Esophagus (tissue), 2 donors: ENCODE results near the gene NOP10. TPM values are rescaled to one million over a fixed set of nuclear protein-coding genes. Genes with fewer than 3 reads are reported as not detected.

Experiments used
- H3K27ac ChIP-seq, 2 donors: one replicate each; pipeline ENCODE4 v1.5.1; 2013; ENCODE audit warnings: low read depth in 2 of 2, mild to moderate bottlenecking in 2 of 2, inconsistent platforms in 1 of 2, low read length in 1 of 2, moderate library complexity in 1 of 2
- H3K27me3 ChIP-seq, 2 donors: one replicate each; pipeline ENCODE4 v1.6.1; 2013; ENCODE audit warnings: low read length in 2 of 2, control low read depth in 1 of 2, mild to moderate bottlenecking in 1 of 2; ENCODE audit not compliant: insufficient read depth in 2 of 2, control insufficient read depth in 1 of 2
- H3K36me3 ChIP-seq, 2 donors: one replicate each; pipeline ENCODE4 v1.6.1; 2013; ENCODE audit warnings: low read length in 1 of 2; ENCODE audit not compliant: control insufficient read depth in 2 of 2, insufficient read depth in 2 of 2
- H3K4me1 ChIP-seq, 2 donors: one replicate each; pipeline ENCODE4 v1.6.1; 2013; ENCODE audit warnings: low read length in 1 of 2; ENCODE audit not compliant: control insufficient read depth in 2 of 2, insufficient read depth in 2 of 2
- H3K4me3 ChIP-seq, 2 donors: one replicate each; pipeline ENCODE4 v1.5.1; 2013; ENCODE audit warnings: low read length in 2 of 2, mild to moderate bottlenecking in 2 of 2, low read depth in 1 of 2, moderate library complexity in 1 of 2
- H3K9me3 ChIP-seq, 2 donors: one replicate each; pipeline ENCODE4 v1.6.1; 2013; ENCODE audit warnings: mild to moderate bottlenecking in 2 of 2, low read depth in 1 of 2, low read length in 1 of 2, moderate library complexity in 1 of 2; ENCODE audit not compliant: control insufficient read depth in 2 of 2, insufficient read depth in 1 of 2
- WGBS, 2 donors: extraction: QIAGEN DNeasy Blood & Tissue Kit; methylation state at CpG; one replicate each; pipeline ENCODE4 v1.1.7; 2013; 5-methylcytosine and 5-hydroxymethylcytosine counted together
- polyA plus RNA-seq, 2 donors: library from polyadenylated mRNA; stranded (reverse); fragments of 200-250 nt; gene quantifications; one replicate each; pipeline ENCODE4 v1.2.3, GENCODE V29; 2013
- donor health status: healthy with polysubstance abuse.
- donor health status: Bipolar disorder and iron deficiency.

The NOP10 gene
- polyA plus RNA-seq, 2 donors, result 203 to 276 TPM

DNA sequence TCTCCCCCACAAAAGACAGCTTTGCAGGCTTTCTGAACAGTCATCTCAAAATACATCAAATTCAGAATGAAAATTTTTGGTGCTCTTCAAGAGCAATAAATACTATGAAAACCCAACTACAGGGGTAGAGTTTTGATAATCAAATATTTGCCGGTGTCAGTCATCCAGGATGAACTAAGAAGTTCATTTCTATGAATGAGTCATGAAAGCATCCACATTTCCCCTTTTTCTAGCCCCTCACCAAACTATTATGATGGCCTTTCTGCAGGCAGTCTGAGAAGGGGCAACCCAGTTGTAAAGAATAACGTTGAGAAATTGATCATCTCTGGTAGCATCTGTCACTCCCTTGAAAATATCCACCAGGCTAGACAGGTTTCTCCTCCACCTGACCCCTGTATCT lies 27.2 kb upstream of the NOP10 start:
- Histone ChIP-seq H3K27me3 (no peaks in the 10 kb centered on the region), H3K4me1 (peaks cover 0 to 11% of the 10 kb centered on the region in 2 donors), H3K4me3 (no peak overlapping the region), H3K36me3 (no peaks in the 10 kb centered on the region), H3K9me3 (no peaks in the 10 kb centered on the region), H3K27ac (no peak overlapping the region)
- WGBS, 2 donors, result 62 to 65% methylated on average over 2 of the region's 2 CpGs

DNA sequence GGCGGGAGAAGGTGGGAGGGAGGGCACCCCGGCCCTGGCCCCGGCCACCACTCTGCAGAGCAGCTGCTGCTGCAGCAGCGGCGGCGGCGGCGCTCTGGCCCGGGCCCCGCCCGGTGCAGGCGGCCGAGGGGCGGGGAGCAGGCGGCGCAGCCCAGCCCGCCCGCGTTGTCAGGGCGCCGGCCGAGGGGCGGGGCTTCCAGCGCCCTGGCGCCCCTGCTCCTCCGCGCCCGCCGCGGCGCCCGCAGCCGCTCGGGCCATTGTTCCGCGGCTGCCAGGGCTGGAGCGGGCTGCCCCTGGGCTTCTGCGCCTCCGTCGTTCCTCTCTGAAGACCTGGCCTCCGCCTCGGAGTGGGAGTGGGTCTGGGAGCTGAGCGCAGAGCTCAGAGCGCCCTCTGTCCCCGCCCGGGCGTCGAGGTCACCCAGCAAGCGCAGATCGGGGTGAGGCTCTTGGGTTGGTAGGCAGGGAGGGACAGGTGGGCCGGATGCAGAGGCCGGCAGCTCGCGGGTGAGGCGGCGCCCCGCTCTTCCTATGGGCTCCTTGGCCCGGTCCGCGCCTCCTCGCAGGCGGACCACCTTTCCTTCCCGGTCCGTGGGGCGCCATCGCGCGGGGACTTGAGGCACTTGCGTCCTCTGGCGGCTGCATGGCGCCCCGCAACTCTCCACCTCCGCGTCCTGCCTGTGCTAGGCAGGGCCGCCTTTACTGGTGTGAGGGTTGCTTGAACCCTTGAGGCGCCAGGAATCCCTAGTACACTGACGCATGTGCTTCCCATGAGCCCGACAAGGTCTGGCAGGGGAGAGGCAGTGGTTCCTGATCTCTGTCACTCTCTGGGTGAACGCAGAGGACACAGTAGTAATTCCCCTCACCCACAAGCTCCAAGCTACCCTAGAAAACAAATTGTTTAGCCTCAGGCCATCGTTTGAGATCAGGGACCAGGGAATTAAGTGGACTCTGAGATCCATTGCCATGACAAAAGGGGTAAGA lies 24.5 kb upstream of the NOP10 start, which contains the start of gene LPCAT4:
TSS of gene LPCAT4 (minus strand) at position 96 of the 981 bp plus-strand sequence. CDS start 96 bp downstream, outside the sequence.
- no peaks in the 10 kb centered on the region for H3K9me3 ChIP-seq
- 0% methylated on average over 46 to 80 of the region's 80 CpGs for WGBS, 2 donors
- H3K27ac ChIP-seq, result peak within 1 kb of the TSS; percentile 98
- H3K4me1 ChIP-seq, result peaks cover 2 to 7% of the 10 kb centered on the region in 2 donors
- peak within 1 kb of the TSS; percentile 80 to 91 for H3K4me3 ChIP-seq
- H3K36me3 ChIP-seq, result peaks cover 4 to 5% of the 10 kb centered on the region in 2 donors
- no peaks in the 10 kb centered on the region for H3K27me3 ChIP-seq

DNA sequence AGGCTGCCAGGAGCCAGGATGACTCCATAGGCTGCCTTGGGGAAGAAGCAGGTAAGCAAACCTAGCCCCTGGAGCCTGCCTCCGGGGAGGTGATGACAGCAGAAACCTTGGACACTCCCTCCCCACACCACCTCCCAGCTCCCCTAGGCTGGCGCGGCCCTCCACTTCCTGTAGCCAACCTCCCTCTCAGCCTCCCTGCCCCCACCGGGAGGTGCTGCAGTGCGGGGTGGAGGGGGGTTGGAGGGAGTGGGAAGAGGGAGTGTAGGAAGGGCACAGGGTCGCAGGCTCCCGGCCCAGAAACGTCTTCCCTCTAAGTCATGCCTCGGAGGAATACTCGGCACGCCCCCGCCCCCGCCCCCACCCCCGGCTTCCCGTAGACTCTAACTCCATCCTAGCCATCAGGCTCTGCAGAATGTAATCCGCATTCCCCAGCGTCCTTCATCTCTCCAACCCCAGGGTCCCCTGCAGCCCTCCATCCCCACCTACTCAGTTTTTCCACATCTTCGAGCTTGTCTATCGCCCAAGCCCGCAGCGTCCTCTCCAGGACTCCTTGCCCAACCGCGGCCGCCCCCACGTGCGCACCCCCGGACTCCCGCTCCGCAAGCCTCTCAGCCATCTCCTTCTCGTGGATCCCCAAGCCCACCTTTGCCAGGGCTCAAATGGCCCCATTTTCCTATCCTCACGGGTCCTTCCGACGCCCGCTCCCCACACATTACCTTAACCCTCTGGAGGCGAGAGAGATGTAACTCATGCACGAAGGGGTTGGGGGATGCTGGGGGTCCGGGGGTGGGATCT lies 23.5 kb upstream of the NOP10 start:
- Histone ChIP-seq H3K4me3 (peak overlapping the region; percentile 78 to 91), H3K4me1 (peaks cover 2 to 7% of the 10 kb centered on the region in 2 donors), H3K9me3 (no peaks in the 10 kb centered on the region), H3K27ac (peak overlapping the region; percentile 80 to 98), H3K27me3 (no peaks in the 10 kb centered on the region), H3K36me3 (peaks cover 4 to 8% of the 10 kb centered on the region in 2 donors)
- WGBS, 2 donors, result 0% methylated on average over 32 to 37 of the region's 37 CpGs

DNA sequence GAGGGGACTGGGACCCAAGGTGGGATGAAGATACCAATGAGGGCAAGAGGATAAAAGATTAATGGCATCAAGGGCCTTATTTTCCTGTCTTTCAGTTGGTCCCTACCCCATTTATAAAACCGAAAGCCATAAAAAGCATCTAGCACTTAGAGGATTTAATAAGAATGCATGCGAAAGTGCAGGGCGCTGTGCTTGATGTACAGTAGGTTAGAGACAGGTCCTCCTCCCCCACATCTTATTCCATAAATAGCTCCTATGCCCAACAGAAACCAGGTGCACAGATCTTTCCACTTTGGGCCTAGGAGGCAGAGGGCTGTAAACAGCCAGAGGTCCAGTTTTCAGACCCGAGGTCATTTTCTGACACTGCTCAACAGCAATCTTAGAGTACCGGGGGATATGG lies 22.9 kb upstream of the NOP10 start:
- Histone ChIP-seq H3K27ac (peak overlapping the region; percentile 14 to 72), H3K4me1 (peaks cover 2 to 7% of the 10 kb centered on the region in 2 donors), H3K4me3 (peak overlapping the region; percentile 78 to 91), H3K9me3 (no peaks in the 10 kb centered on the region), H3K27me3 (no peaks in the 10 kb centered on the region), H3K36me3 (peaks cover 4 to 14% of the 10 kb centered on the region in 2 donors)
- WGBS, 2 donors, result 34 to 36% methylated on average over 5 of the region's 5 CpGs

DNA sequence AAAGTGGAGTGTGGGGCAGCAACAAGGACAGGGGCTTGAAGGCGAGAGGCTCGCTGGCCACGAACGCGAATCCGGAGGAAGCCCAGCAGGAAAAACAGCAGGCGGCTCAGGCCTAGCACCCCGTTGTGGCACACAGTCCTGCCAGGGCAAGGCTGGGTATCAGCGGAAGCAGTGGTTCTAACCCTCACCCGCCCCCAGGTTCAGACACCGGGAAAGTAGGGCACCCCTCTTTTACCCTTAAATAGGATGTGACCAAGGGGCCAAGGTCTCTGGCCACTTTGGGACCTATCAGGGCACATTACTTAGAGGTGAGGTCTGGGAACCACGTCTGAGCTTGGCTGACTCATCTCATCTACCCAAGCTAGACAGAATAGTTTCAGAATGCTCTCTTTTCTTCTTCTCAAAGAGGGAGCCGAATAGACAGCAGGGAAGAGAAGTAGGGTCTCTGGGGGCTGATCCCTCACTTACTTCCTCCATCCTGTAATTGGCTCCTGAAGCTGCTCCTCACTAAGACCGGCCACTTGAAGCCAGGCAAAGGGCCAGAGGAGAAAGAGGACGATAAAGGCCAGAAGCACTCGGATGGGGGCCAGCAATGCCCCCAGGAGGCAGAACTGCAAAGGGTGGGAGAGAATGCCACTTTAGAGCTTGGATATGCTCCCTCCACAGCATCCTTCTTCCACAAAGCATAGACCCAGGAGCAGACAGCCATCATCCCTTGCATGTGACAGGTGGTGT lies 22.3 kb upstream of the NOP10 start:
- Histone ChIP-seq H3K4me1 (peaks cover 2 to 7% of the 10 kb centered on the region in 2 donors), H3K27ac (no peak overlapping the region), H3K36me3 (peaks cover 4 to 15% of the 10 kb centered on the region in 2 donors), H3K9me3 (no peaks in the 10 kb centered on the region), H3K27me3 (no peaks in the 10 kb centered on the region), H3K4me3 (peak overlapping the region; percentile 78 to 91)
- WGBS, 2 donors, result 77 to 79% methylated on average over 16 of the region's 16 CpGs

DNA sequence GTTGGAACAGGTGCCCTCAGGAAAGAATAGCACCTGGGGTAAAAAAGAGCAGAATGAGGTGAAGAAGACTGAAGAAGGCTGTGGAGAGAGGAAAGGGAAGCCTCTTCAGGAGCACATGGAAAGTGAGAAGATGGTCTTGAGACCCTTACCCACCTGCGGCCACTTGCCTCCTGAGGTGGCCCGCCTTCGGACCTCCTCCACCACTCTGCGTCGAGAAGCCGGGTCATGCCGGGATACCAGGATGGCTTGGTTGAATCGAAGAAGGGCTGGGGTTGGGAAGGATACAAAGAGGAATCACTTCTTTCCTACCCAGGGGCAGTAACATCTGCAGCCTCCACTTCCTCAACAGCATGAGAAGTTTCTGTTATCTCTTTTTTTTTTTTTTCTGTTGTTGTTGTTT lies 21.1 kb upstream of the NOP10 start:
- Histone ChIP-seq H3K9me3 (no peaks in the 10 kb centered on the region), H3K27me3 (no peaks in the 10 kb centered on the region), H3K4me1 (peaks cover 6 to 10% of the 10 kb centered on the region in 2 donors), H3K27ac (no peak overlapping the region), H3K36me3 (peaks cover 4 to 19% of the 10 kb centered on the region in 2 donors), H3K4me3 (no peak overlapping the region)
- WGBS, 2 donors, result 94 to 95% methylated on average over 8 of the region's 8 CpGs

DNA sequence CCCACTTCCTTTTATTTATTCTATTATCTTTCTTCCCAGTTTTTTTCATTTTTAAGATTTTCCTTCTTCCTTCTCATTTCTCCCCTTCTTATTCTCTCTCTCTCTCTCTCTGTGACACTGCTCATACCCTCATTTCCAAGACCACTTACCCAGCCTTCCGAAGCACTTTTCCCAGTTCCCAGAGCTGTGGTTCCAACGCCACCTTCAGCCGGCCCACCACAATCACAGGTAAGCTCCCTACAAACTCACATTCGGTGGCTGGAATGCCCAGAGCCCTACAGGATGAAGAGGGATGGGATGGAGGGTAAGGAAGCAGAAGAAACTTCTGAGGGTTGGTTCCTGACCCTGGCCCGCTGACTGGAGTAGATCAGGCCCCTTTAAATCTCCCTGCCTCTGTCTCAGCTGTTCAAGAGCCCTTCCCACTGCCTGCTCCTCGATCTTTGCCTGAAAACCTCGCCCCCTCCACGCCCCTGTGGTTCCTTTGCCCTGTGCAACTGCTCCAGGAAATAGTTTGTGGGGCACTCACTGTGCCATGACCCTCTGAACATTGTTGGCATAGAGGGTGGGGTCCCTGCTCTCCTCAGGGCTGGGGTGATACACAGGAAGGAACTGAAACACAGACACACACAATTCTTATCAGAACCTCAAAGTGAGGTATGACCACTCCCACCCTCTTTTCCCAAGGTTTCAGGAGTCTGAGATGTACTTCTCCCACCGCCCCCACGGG lies 19.3 kb upstream of the NOP10 start:
- WGBS, 2 donors, result 72 to 74% methylated on average over 10 of the region's 10 CpGs
- no peaks in the 10 kb centered on the region for H3K9me3 ChIP-seq
- peaks cover 6 to 10% of the 10 kb centered on the region in 2 donors for H3K4me1 ChIP-seq
- H3K4me3 ChIP-seq, result no peak overlapping the region
- peak overlapping the region; percentile 47 for H3K27ac ChIP-seq
- H3K27me3 ChIP-seq, result no peaks in the 10 kb centered on the region
- H3K36me3 ChIP-seq, result peaks cover 5 to 23% of the 10 kb centered on the region in 2 donors

DNA sequence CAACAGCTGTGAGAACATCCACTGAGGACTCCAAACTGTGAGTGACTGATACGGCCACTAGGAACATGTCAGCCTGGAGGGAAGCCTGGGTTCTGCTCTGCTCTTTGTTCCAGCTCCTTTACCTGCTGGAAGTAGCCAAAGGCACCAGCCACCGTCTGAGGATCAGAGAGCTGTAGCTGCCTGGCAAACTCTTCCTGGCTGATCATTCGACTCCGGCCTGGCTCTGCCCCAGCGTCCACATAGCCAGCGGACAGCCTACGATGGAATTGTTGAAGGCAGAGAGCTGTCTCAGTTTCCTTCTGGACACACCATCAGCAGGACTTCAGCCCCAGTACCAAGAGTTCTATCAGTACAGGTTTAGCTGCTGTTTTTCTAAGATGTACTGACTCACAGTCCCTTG lies 18.3 kb upstream of the NOP10 start:
- Histone ChIP-seq H3K27ac (peak overlapping the region in 1 of 2 donors; percentile 84), H3K4me3 (no peak overlapping the region), H3K9me3 (no peaks in the 10 kb centered on the region), H3K4me1 (peaks cover 6 to 10% of the 10 kb centered on the region in 2 donors), H3K36me3 (peaks cover 8 to 26% of the 10 kb centered on the region in 2 donors), H3K27me3 (no peaks in the 10 kb centered on the region)
- 88 to 90% methylated on average over 7 of the region's 7 CpGs for WGBS, 2 donors
